ENCODE data around the gene ATP11B. TPM values are rescaled to one million over a fixed set of nuclear protein-coding genes. Genes with fewer than 3 reads are reported as not detected.

The ATP11B gene
- total RNA-seq, 2 experiments from 2014 or later, result 139 to 143 TPM

DNA sequence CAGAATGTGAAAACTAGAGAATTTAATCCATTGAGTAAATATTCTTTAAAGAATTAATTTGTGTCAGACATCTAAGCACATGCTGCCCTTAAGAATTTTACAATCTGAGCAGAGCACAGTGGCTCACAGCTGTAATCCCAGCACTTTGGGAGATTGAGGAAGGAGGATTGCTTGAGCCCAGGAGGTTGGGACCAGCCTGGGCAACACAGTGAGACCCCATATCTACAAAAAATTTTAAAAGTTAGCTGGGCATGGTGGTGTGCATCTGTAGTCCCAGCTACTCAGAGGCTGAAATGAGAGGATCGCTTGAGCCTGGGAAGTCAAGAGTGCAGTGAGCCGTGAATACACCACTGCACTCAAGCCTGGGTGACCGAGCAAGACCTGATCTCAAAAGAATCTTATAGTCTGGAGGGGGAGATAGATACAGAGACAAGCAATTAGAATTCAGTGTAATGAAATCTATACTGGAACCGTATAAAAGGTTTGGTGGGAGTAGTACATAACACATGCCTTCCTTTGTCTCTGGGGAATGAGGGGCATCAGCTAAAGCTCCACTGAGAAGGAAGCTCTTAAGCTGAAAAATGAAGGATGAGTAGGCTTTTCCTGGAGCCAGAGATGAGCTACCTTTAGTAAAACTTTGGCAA is 21.2 kb downstream of the ATP11B start:
- H3K36me3 ChIP-seq (ENCODE audit: insufficient read depth, low read length), result peaks cover 4% of the 10 kb centered on the region
- Mint-ChIP-seq H3K9me3 (no peaks in the 10 kb centered on the region), H3K36me3 (ENCODE audit: low read depth) (peaks cover 40% of the 10 kb centered on the region), H3K4me1 (ENCODE audit: low read depth) (peaks cover 80% of the 10 kb centered on the region), H3K27ac (peak overlapping the region; percentile 58), H3K4me3 (peak overlapping the region; percentile 13), H3K27me3 (no peaks in the 10 kb centered on the region)
- no peaks in the 10 kb centered on the region for H3K9me3 ChIP-seq (ENCODE audit: control insufficient read depth in 1 of 2, insufficient read depth in 1 of 2, low read length in 2 of 2)
- H3K27ac ChIP-seq (ENCODE audit: low read depth in 1 of 2, low read length in 2 of 2), result no peak overlapping the region
- H3K4me3 ChIP-seq (ENCODE audit: low read length), result no peak overlapping the region
- CTCF ChIA-PET, result interaction anchor here (1.0 kb wide), 1 partner anchor 23 kb away, joined by 3 read pairs; no protein-coding TSS in a partner anchor
- no peak for ATAC-seq (ENCODE audit: poor library complexity)
- POLR2A ChIA-PET, result interaction anchor here (1.9 kb wide), 1 partner anchor 20 kb away, joined by 13 read pairs; the partner anchor contains the start of gene ATP11B
- TF ChIP-seq, protein P1, sequence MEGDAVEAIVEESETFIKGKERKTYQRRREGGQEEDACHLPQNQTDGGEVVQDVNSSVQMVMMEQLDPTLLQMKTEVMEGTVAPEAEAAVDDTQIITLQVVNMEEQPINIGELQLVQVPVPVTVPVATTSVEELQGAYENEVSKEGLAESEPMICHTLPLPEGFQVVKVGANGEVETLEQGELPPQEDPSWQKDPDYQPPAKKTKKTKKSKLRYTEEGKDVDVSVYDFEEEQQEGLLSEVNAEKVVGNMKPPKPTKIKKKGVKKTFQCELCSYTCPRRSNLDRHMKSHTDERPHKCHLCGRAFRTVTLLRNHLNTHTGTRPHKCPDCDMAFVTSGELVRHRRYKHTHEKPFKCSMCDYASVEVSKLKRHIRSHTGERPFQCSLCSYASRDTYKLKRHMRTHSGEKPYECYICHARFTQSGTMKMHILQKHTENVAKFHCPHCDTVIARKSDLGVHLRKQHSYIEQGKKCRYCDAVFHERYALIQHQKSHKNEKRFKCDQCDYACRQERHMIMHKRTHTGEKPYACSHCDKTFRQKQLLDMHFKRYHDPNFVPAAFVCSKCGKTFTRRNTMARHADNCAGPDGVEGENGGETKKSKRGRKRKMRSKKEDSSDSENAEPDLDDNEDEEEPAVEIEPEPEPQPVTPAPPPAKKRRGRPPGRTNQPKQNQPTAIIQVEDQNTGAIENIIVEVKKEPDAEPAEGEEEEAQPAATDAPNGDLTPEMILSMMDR (IDR thresholded peaks at IDR 0.05), result no peak
- no peak for DNase-seq
- H3K4me1 ChIP-seq (ENCODE audit: insufficient read depth, low read length), result peaks cover 5% of the 10 kb centered on the region
- no peaks in the 10 kb centered on the region for H3K27me3 ChIP-seq (ENCODE audit: control insufficient read depth in 1 of 2, insufficient read depth in 2 of 2, low read length in 2 of 2)
- intact Hi-C loops (cut with DNase I, micrococcal nuclease), result no loop called here

DNA sequence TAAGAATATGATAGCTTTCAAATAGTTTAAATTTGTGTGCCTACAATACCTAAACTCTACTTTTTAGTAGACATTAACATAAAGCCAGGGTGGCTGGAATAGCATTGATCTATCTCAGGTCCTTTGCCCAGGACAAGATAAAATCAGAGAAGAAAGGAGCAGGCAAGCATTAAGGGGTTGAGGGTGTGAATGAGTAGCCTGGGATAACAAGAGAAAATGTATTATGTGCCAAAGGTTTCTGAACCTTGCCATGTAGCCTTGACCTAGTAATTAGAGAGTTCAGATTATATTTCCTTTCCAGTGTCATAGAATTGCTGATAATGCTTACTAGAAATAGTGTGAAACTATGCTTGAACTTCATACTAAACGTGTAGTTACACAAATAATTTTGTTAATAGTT is 22.9 kb downstream of the ATP11B start:
- intact Hi-C loops (cut with DNase I, micrococcal nuclease), result no loop called here
- H3K9me3 Mint-ChIP-seq, result no peaks in the 10 kb centered on the region
- ATAC-seq (ENCODE audit: poor library complexity), result no peak
- H3K4me1 ChIP-seq (ENCODE audit: insufficient read depth, low read length), result peaks cover 5% of the 10 kb centered on the region
- peaks cover 47% of the 10 kb centered on the region for H3K36me3 Mint-ChIP-seq (ENCODE audit: low read depth)
- H3K27ac ChIP-seq (ENCODE audit: low read depth in 1 of 2, low read length in 2 of 2), result no peak overlapping the region
- TF ChIP-seq, protein P1 (IDR thresholded peaks at IDR 0.05), result no peak
- no peak for DNase-seq
- ChIA-PET CTCF (no interaction called here), POLR2A (interaction anchor here (1.0 to 1.9 kb wide), 3 partner anchors 9 to 22 kb away, joined by 3 to 13 read pairs (median 3); partner anchors contain the start of gene ATP11B)
- H3K27ac Mint-ChIP-seq, result peak overlapping the region; percentile 6
- H3K4me3 ChIP-seq (ENCODE audit: low read length), result no peak overlapping the region
- no peak overlapping the region for H3K4me3 Mint-ChIP-seq
- H3K27me3 ChIP-seq (ENCODE audit: control insufficient read depth in 1 of 2, insufficient read depth in 2 of 2, low read length in 2 of 2), result no peaks in the 10 kb centered on the region
- H3K9me3 ChIP-seq (ENCODE audit: control insufficient read depth in 1 of 2, insufficient read depth in 1 of 2, low read length in 2 of 2), result no peaks in the 10 kb centered on the region
- peaks cover 8% of the 10 kb centered on the region for H3K36me3 ChIP-seq (ENCODE audit: insufficient read depth, low read length)
- peaks cover 77% of the 10 kb centered on the region for H3K4me1 Mint-ChIP-seq (ENCODE audit: low read depth)
- H3K27me3 Mint-ChIP-seq, result no peaks in the 10 kb centered on the region

DNA sequence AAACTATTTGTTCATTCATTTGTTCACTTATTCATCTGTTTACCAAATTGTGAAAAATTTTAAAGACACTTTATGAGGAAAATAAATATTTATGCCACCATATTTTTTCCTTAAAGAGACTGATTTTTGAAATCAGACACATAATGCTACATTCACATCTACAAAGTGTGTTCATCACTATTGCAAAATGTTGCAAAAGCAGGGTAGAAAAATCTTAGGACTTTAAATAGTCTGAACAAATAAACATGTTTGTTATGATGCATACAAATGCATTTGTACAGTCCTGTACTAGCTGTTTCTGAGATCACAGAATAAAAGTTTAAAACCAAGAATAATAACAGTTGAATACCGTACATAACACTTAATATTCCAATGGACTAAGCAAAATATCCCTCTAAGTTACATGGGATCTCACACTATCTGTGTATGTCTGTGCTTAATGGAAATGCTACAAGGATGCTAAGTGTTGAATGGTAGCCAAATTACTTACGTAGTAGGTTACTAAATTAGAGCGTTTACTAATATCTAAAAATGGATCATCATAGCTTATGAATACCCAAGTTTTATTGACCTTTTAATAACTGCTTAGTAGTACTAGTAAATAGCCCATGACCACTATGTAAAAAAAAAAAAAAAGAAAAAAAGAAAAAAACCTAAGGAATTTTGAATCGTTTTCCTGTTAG is 25.1 kb downstream of the ATP11B start:
- POLR2A ChIA-PET, result no interaction called here
- TF ChIP-seq, protein P1 (IDR thresholded peaks at IDR 0.05), result no peak
- H3K36me3 ChIP-seq (ENCODE audit: insufficient read depth, low read length), result peaks cover 12% of the 10 kb centered on the region

More for the DNA sequence above, 25.1 kb downstream of the ATP11B start:
- Mint-ChIP-seq H3K4me3 (no peak overlapping the region), H3K36me3 (ENCODE audit: low read depth) (peaks cover 48% of the 10 kb centered on the region), H3K4me1 (ENCODE audit: low read depth) (peaks cover 62% of the 10 kb centered on the region), H3K27ac (peak overlapping the region; percentile 47), H3K27me3 (no peaks in the 10 kb centered on the region), H3K9me3 (peaks cover 2% of the 10 kb centered on the region)
- no peak for DNase-seq
- intact Hi-C loops (cut with DNase I, micrococcal nuclease), result no loop called here
- Histone ChIP-seq H3K4me1 (ENCODE audit: insufficient read depth, low read length) (peaks cover 5% of the 10 kb centered on the region), H3K27ac (ENCODE audit: low read depth in 1 of 2, low read length in 2 of 2) (no peak overlapping the region), H3K9me3 (ENCODE audit: control insufficient read depth in 1 of 2, insufficient read depth in 1 of 2, low read length in 2 of 2) (no peaks in the 10 kb centered on the region), H3K4me3 (ENCODE audit: low read length) (no peak overlapping the region), H3K27me3 (ENCODE audit: control insufficient read depth in 1 of 2, insufficient read depth in 2 of 2, low read length in 2 of 2) (no peaks in the 10 kb centered on the region)
- CTCF ChIA-PET, result no interaction called here
- no peak for ATAC-seq (ENCODE audit: poor library complexity)
